Mesothelial cell of epicardium (in vitro differentiated cells): ENCODE results near the gene SLC35A4. TPM values are rescaled to one million over a fixed set of nuclear protein-coding genes. Genes with fewer than 3 reads are reported as not detected.

Source experiments
- DNase-seq, 2 experiments: peaks; one replicate each; pipeline ENCODE4 v3.0.0; 2021; ENCODE audit warnings: low spot score in 2 of 2; ENCODE audit not compliant: unreplicated experiment in 2 of 2
- H3K27ac Mint-ChIP-seq: 2 replicates; pipeline ENCODE4 v1.8.0; 2021; ENCODE audit warnings: mixed read lengths
- H3K27me3 Mint-ChIP-seq: 2 replicates; pipeline ENCODE4 v1.8.0; 2021; ENCODE audit warnings: low read depth, mixed read lengths
- H3K36me3 Mint-ChIP-seq: 2 replicates; pipeline ENCODE4 v1.8.0; 2021; ENCODE audit warnings: mixed read lengths
- H3K4me1 Mint-ChIP-seq: 2 replicates; pipeline ENCODE4 v1.8.0; 2021; ENCODE audit warnings: mixed read lengths
- H3K4me3 Mint-ChIP-seq: 2 replicates; pipeline ENCODE4 v1.8.0; 2021; ENCODE audit warnings: mild to moderate bottlenecking, moderate library complexity, mixed read lengths
- H3K9me3 Mint-ChIP-seq: 2 replicates; pipeline ENCODE4 v1.8.0; 2021; ENCODE audit warnings: mixed read lengths
- CTCF ChIP-seq: fragments of 200-600 bp; sonication (generic); IDR thresholded peaks from one replicate; pipeline ENCODE4 v1.5.0; 2021; ENCODE audit warnings: antibody characterized with exemption; ENCODE audit not compliant: unreplicated experiment
- total RNA-seq: library from RNA; stranded (reverse); gene quantifications from 3 replicates; pipeline ENCODE4 v1.2.1, GENCODE V29; 2021

The SLC35A4 gene
- total RNA-seq, 1 donor from 2014 or later: 61.5 TPM

- Mint-ChIP-seq H3K27me3 (no peaks in the 10 kb centered on the region), H3K4me3 (peak overlapping the region; percentile 9), H3K36me3 (peaks cover 16% of the 10 kb centered on the region), H3K27ac (no peak overlapping the region), H3K9me3 (no peaks in the 10 kb centered on the region), H3K4me1 (peaks cover 23% of the 10 kb centered on the region)
- no peak for DNase-seq
- no peak for TF ChIP-seq CTCF
Measured at GRCh38 chr5:140566665-140567064, 2.0 kb downstream of the SLC35A4 start.

- H3K9me3 Mint-ChIP-seq: no peaks in the 10 kb centered on the region
- H3K4me3 Mint-ChIP-seq: peak overlapping the region; percentile 9
- no peak overlapping the region for H3K27ac Mint-ChIP-seq
- no peak for DNase-seq
- peaks cover 23% of the 10 kb centered on the region for H3K4me1 Mint-ChIP-seq
- no peak for TF ChIP-seq CTCF
- H3K36me3 Mint-ChIP-seq: peaks cover 16% of the 10 kb centered on the region
- no peaks in the 10 kb centered on the region for H3K27me3 Mint-ChIP-seq
Measured at GRCh38 chr5:140567136-140567818, 2.6 kb downstream of the SLC35A4 start.

- H3K9me3 Mint-ChIP-seq: no peaks in the 10 kb centered on the region
- peaks cover 21% of the 10 kb centered on the region for H3K4me1 Mint-ChIP-seq
- no peak overlapping the region for H3K27ac Mint-ChIP-seq
- no peak overlapping the region for H3K4me3 Mint-ChIP-seq
- no peak for DNase-seq
- no peaks in the 10 kb centered on the region for H3K27me3 Mint-ChIP-seq
- peaks cover 16% of the 10 kb centered on the region for H3K36me3 Mint-ChIP-seq
- TF ChIP-seq CTCF: no peak
Measured at GRCh38 chr5:140567871-140568270, 3.2 kb downstream of the SLC35A4 start.

GRCh38 chr5:140568443-140569063 lies 3.9 kb downstream of the SLC35A4 start:
- Mint-ChIP-seq H3K4me1 (peaks cover 17% of the 10 kb centered on the region), H3K27ac (no peak overlapping the region), H3K4me3 (no peak overlapping the region), H3K27me3 (no peaks in the 10 kb centered on the region), H3K9me3 (no peaks in the 10 kb centered on the region), H3K36me3 (peaks cover 16% of the 10 kb centered on the region)
- TF ChIP-seq CTCF: no peak
- DNase-seq: no peak

- Mint-ChIP-seq H3K27me3 (no peaks in the 10 kb centered on the region), H3K4me3 (no peak overlapping the region)
- TF ChIP-seq CTCF: no peak
Measured at GRCh38 chr5:140569197-140569596, 4.6 kb downstream of the SLC35A4 start.

More at GRCh38 chr5:140569197-140569596, 4.6 kb downstream of the SLC35A4 start:
- DNase-seq: no peak
- Mint-ChIP-seq H3K9me3 (no peaks in the 10 kb centered on the region), H3K27ac (no peak overlapping the region), H3K4me1 (peaks cover 11% of the 10 kb centered on the region), H3K36me3 (peaks cover 16% of the 10 kb centered on the region)
